ENCODE data around the gene RAB11FIP3.
A peak's percentile ranks its signal among the peaks of the same experiment; 100 is the strongest.
"Not testable (repeated sequence)": the region's sequence is repeated elsewhere in the genome, so short reads cannot be mapped to it uniquely, and the experiment has no call there.

Gene RAB11FIP3

GRCh38 chr16:457732-458400 lies 32.4 kb downstream of the RAB11FIP3 start:
- DNase-seq (ENCODE audit: insufficient read length, low spot score) = peak; percentile 45
- FAIRE-seq = no peak

- no peak for FAIRE-seq
- DNase-seq (ENCODE audit: insufficient read length, low spot score) = no peak
Measured at GRCh38 chr16:459761-460160, 34.3 kb downstream of the RAB11FIP3 start.

GRCh38 chr16:460787-461186 lies 35.3 kb downstream of the RAB11FIP3 start:
- FAIRE-seq (no peak), DNase-seq (ENCODE audit: insufficient read length, low spot score) (no peak)

GRCh38 chr16:463071-463470 lies 37.6 kb downstream of the RAB11FIP3 start:
- FAIRE-seq = no peak
- DNase-seq (ENCODE audit: insufficient read length, low spot score) = no peak

GRCh38 chr16:466651-467050 lies 41.2 kb downstream of the RAB11FIP3 start:
- FAIRE-seq = no peak
- no peak for DNase-seq (ENCODE audit: insufficient read length, low spot score)

GRCh38 chr16:467249-467871 lies 41.9 kb downstream of the RAB11FIP3 start:
- not testable (repeated sequence) for FAIRE-seq; DNase-seq (ENCODE audit: insufficient read length, low spot score)

- DNase-seq (ENCODE audit: insufficient read length, low spot score) (no peak), FAIRE-seq (peak; percentile 23)
Measured at GRCh38 chr16:468068-468821, 42.8 kb downstream of the RAB11FIP3 start.

- not testable (repeated sequence) for FAIRE-seq; DNase-seq (ENCODE audit: insufficient read length, low spot score)
Measured at GRCh38 chr16:469459-469858, 44.0 kb downstream of the RAB11FIP3 start.

- FAIRE-seq = no peak
- no peak for DNase-seq (ENCODE audit: insufficient read length, low spot score)
Measured at GRCh38 chr16:470418-470817, 45.0 kb downstream of the RAB11FIP3 start.

GRCh38 chr16:471353-472198 lies 46.1 kb downstream of the RAB11FIP3 start:
- FAIRE-seq = peak; percentile 33
- no peak for DNase-seq (ENCODE audit: insufficient read length, low spot score)

GRCh38 chr16:472199-472504 lies 46.7 kb downstream of the RAB11FIP3 start:
- FAIRE-seq = no peak
- DNase-seq (ENCODE audit: insufficient read length, low spot score) = no peak

- no peak for DNase-seq (ENCODE audit: insufficient read length, low spot score)
- FAIRE-seq = no peak
Measured at GRCh38 chr16:473046-474043, 47.9 kb downstream of the RAB11FIP3 start.

GRCh38 chr16:474420-475122 lies 49.1 kb downstream of the RAB11FIP3 start:
- no peak for DNase-seq (ENCODE audit: insufficient read length, low spot score)

GRCh38 chr16:476039-476438 lies 50.6 kb downstream of the RAB11FIP3 start:
- FAIRE-seq = no peak
- no peak for DNase-seq (ENCODE audit: insufficient read length, low spot score)

More at GRCh38 chr16:474420-475122, 49.1 kb downstream of the RAB11FIP3 start:
- peak; percentile 33 for FAIRE-seq

GRCh38 chr16:477301-478157 lies 52.1 kb downstream of the RAB11FIP3 start:
- DNase-seq (ENCODE audit: insufficient read length, low spot score) (no peak), FAIRE-seq (no peak)

- FAIRE-seq; DNase-seq (ENCODE audit: insufficient read length, low spot score): not testable (repeated sequence)
Measured at GRCh38 chr16:478287-478686, 52.8 kb downstream of the RAB11FIP3 start.

- no peak for FAIRE-seq
- no peak for DNase-seq (ENCODE audit: insufficient read length, low spot score)
Measured at GRCh38 chr16:482468-483185, 57.2 kb downstream of the RAB11FIP3 start.
